NCI-H82 treated with DMSO at 0.1 percent for 48 hours (cell line): ENCODE data around the gene ITGAL.

Experiments used
- DNase-seq: peaks from one replicate; lab custom pipeline; 2025; ENCODE audit not compliant: unreplicated experiment; lab: John Stamatoyannopoulos, UW

Gene ITGAL

GRCh38 chr16:30541502-30542329 is 69.2 kb downstream of the ITGAL start:
- no peak for DNase-seq

- no peak for DNase-seq
Measured at GRCh38 chr16:30543067-30543466, 70.5 kb downstream of the ITGAL start.

- DNase-seq = no peak
Measured at GRCh38 chr16:30546115-30546514, 73.6 kb downstream of the ITGAL start.

- DNase-seq = no peak
Measured at GRCh38 chr16:30548416-30549253, 76.1 kb downstream of the ITGAL start.

- DNase-seq = no peak
Measured at GRCh38 chr16:30551781-30552180, 79.2 kb downstream of the ITGAL start.

- DNase-seq = no peak
Measured at GRCh38 chr16:30552956-30553355, 80.4 kb downstream of the ITGAL start.

- no peak for DNase-seq
Measured at GRCh38 chr16:30553393-30553899, 80.9 kb downstream of the ITGAL start.

- DNase-seq = no peak
Measured at GRCh38 chr16:30554557-30555314, 82.2 kb downstream of the ITGAL start.

- DNase-seq = no peak
Measured at GRCh38 chr16:30555315-30556124, 83.0 kb downstream of the ITGAL start.

- DNase-seq = no peak
Measured at GRCh38 chr16:30556125-30556473, 83.6 kb downstream of the ITGAL start.

GRCh38 chr16:30557707-30557956 is 85.1 kb downstream of the ITGAL start:
- no peak for DNase-seq

GRCh38 chr16:30557957-30558788 is 85.6 kb downstream of the ITGAL start, which contains the start of gene ZNF764:
ZNF764 (minus strand) TSS chr16:30558374; CDS start chr16:30558182, 192 bp downstream.
- DNase-seq = peak; percentile 87

- no peak for DNase-seq
Measured at GRCh38 chr16:30558789-30559377, 86.3 kb downstream of the ITGAL start.

- DNase-seq = no peak
Measured at GRCh38 chr16:30559690-30560089, 87.1 kb downstream of the ITGAL start.

GRCh38 chr16:30561089-30561816 is 88.7 kb downstream of the ITGAL start:
- no peak for DNase-seq

- DNase-seq = no peak
Measured at GRCh38 chr16:30562021-30562420, 89.5 kb downstream of the ITGAL start.

- peak; percentile 66 for DNase-seq
Measured at GRCh38 chr16:30565526-30565925, 93.0 kb downstream of the ITGAL start.

- DNase-seq = no peak
Measured at GRCh38 chr16:30565984-30566383, 93.4 kb downstream of the ITGAL start.

- no peak for DNase-seq
Measured at GRCh38 chr16:30566531-30566930, 94.0 kb downstream of the ITGAL start.
